Motor neuron (in vitro differentiated cells): ENCODE results near the gene P3H2. TPM values are rescaled to one million over a fixed set of nuclear protein-coding genes. Genes with fewer than 3 reads are reported as not detected.

Source experiments
- ATAC-seq, 8 experiments: fragments of 200-7000 bp; cut with Tn5 transposase; replicated peaks in 6 of 8; 2 replicates each; pipeline ENCODE4 v1.8.0; 2021; ENCODE audit warnings: mild to moderate bottlenecking in 8 of 8, moderate library complexity in 8 of 8
- H3K27ac ChIP-seq, 2 donors: fragments of 250-450 bp; sonication (Bioruptor Pico); 2 replicates each; pipeline ENCODE4 v1.9.0; 2021; ENCODE audit warnings: antibody characterized with exemption in 2 of 2, mild to moderate bottlenecking in 2 of 2, moderate library complexity in 1 of 2
- H3K4me1 ChIP-seq, 2 donors: fragments of 250-450 bp; sonication (Bioruptor Pico); replicated peaks in 1 of 2; 2 replicates each; pipeline ENCODE4 v1.6.1; 2021; ENCODE audit warnings: antibody characterized with exemption in 2 of 2, mild to moderate bottlenecking in 2 of 2, moderate library complexity in 1 of 2
- H3K4me3 ChIP-seq, 5 donors: fragments of 250-450 bp; sonication (Bioruptor Pico); 2 replicates each; pipeline ENCODE4 v1.9.0; 2021; ENCODE audit warnings: antibody characterized with exemption in 5 of 5, mild to moderate bottlenecking in 5 of 5, moderate library complexity in 4 of 5
- WGBS, 10 experiments: fragments of 450-650 bp; shearing (Covaris generic); methylation state at CpG; one replicate each; pipeline ENCODE4 v1.0.0; 2022; 5-methylcytosine and 5-hydroxymethylcytosine counted together
- in situ Hi-C, 9 experiments: fragments of 400-800 bp; cut with MboI; loops; one replicate each; pipeline ENCODE4 v1.15.0; 2021; ENCODE audit warnings: low sequenced_read_pairs in 9 of 9, low pct_unique_long_range_greater_than_20kb in 2 of 9; ENCODE audit not compliant: unreplicated experiment in 9 of 9
- total RNA-seq, 8 experiments: library from RNA; unstranded; fragments of 300-600 nt; gene quantifications; 2 replicates each; pipeline versions ENCODE4 v1.2.3 to v1.2.4, GENCODE V29; 2022

Gene P3H2
- total RNA-seq, 8 experiments from 2014 or later, result 0.76 to 58.2 (median 1.5) TPM; not detected in 1

- in situ Hi-C loops, result no loop called here
- ATAC-seq, result no peak
- 20 to 100% (median 93%) methylated on average over 1 to 6 of the region's 6 CpGs for WGBS, 10 experiments
- Histone ChIP-seq H3K4me3 (no peak overlapping the region), H3K27ac (no peak overlapping the region), H3K4me1 (no peaks in the 10 kb centered on the region)
Measured at GRCh38 chr3:190012784-190013183, 107.9 kb downstream of the P3H2 start.

GRCh38 chr3:190012314-190012782 lies 108.3 kb downstream of the P3H2 start:
- H3K4me3 ChIP-seq, result no peak overlapping the region
- in situ Hi-C loops, result no loop called here
- no peaks in the 10 kb centered on the region for H3K4me1 ChIP-seq
- H3K27ac ChIP-seq, result no peak overlapping the region
- WGBS, 10 experiments, result 12 to 77% (median 44%) methylated on average over 2 to 4 of the region's 4 CpGs
- peak in 1 of 8 experiments; percentile 52 for ATAC-seq

GRCh38 chr3:190010486-190010885 lies 110.2 kb downstream of the P3H2 start:
- in situ Hi-C loops, result no loop called here
- no peak overlapping the region for H3K4me3 ChIP-seq
- H3K27ac ChIP-seq, result no peak overlapping the region
- no peaks in the 10 kb centered on the region for H3K4me1 ChIP-seq
- no peak for ATAC-seq
- 0 to 100% (median 67%) methylated on average over 1 to 2 of the region's 2 CpGs; no CpG with 5 or more reads in 1 of the 10 experiments for WGBS, 10 experiments

GRCh38 chr3:190009614-190010013 lies 111.1 kb downstream of the P3H2 start:
- ATAC-seq, result no peak
- in situ Hi-C loops, result no loop called here
- no peak overlapping the region for H3K27ac ChIP-seq
- no peaks in the 10 kb centered on the region for H3K4me1 ChIP-seq
- WGBS, 10 experiments, result 33 to 86% (median 60%) methylated on average over 1 of the region's 1 CpG; no CpG with 5 or more reads in 6 of the 10 experiments
- no peak overlapping the region for H3K4me3 ChIP-seq

- no peak overlapping the region for H3K27ac ChIP-seq
- no peak overlapping the region for H3K4me3 ChIP-seq
- WGBS, 10 experiments, result 33 to 100% (median 92%) methylated on average over 1 to 2 of the region's 2 CpGs; no CpG with 5 or more reads in 1 of the 10 experiments
- H3K4me1 ChIP-seq, result no peaks in the 10 kb centered on the region
- no peak for ATAC-seq
- in situ Hi-C loops, result no loop called here
Measured at GRCh38 chr3:190008432-190008831, 112.3 kb downstream of the P3H2 start.

GRCh38 chr3:190005343-190006113 lies 115.2 kb downstream of the P3H2 start:
- Histone ChIP-seq H3K4me1 (no peaks in the 10 kb centered on the region), H3K27ac (no peak overlapping the region), H3K4me3 (no peak overlapping the region)
- ATAC-seq, result no peak
- in situ Hi-C loops, result no loop called here
- 62 to 100% (median 86%) methylated on average over 1 to 4 of the region's 4 CpGs; no CpG with 5 or more reads in 1 of the 10 experiments for WGBS, 10 experiments

GRCh38 chr3:190004656-190005055 lies 116.0 kb downstream of the P3H2 start:
- H3K4me1 ChIP-seq, result no peaks in the 10 kb centered on the region
- in situ Hi-C loops, result no loop called here

GRCh38 chr3:190003681-190004123 lies 117.0 kb downstream of the P3H2 start:
- WGBS, 10 experiments, result 0 to 100% (median 80%) methylated on average over 1 to 3 of the region's 3 CpGs; no CpG with 5 or more reads in 1 of the 10 experiments
- H3K4me1 ChIP-seq, result no peaks in the 10 kb centered on the region
- ATAC-seq, result peak in 2 of 8 experiments; percentile 41 to 42
- in situ Hi-C loops, result no loop called here
- H3K27ac ChIP-seq, result no peak overlapping the region
- no peak overlapping the region for H3K4me3 ChIP-seq

More at GRCh38 chr3:190004656-190005055, 116.0 kb downstream of the P3H2 start:
- Histone ChIP-seq H3K4me3 (no peak overlapping the region), H3K27ac (no peak overlapping the region)
- ATAC-seq, result no peak
- 0 to 100% (median 42%) methylated on average over 2 to 5 of the region's 5 CpGs; no CpG with 5 or more reads in 3 of the 10 experiments for WGBS, 10 experiments

- no peaks in the 10 kb centered on the region for H3K4me1 ChIP-seq
- no peak overlapping the region for H3K4me3 ChIP-seq
- no peak for ATAC-seq
- H3K27ac ChIP-seq, result no peak overlapping the region
- in situ Hi-C loops, result no loop called here
- 40 to 92% (median 51%) methylated on average over 2 to 3 of the region's 3 CpGs; no CpG with 5 or more reads in 1 of the 10 experiments for WGBS, 10 experiments
Measured at GRCh38 chr3:190003068-190003467, 117.6 kb downstream of the P3H2 start.

- H3K4me3 ChIP-seq, result no peak overlapping the region
- ATAC-seq, result no peak
- in situ Hi-C loops, result no loop called here
- H3K4me1 ChIP-seq, result no peaks in the 10 kb centered on the region
- 29 to 70% (median 57%) methylated on average over 2 to 3 of the region's 3 CpGs for WGBS, 10 experiments
- no peak overlapping the region for H3K27ac ChIP-seq
Measured at GRCh38 chr3:190001426-190001825, 119.3 kb downstream of the P3H2 start.

- in situ Hi-C loops, result no loop called here
- WGBS, 10 experiments, result 2 to 87% (median 35%) methylated on average over 2 to 5 of the region's 5 CpGs
- no peak overlapping the region for H3K4me3 ChIP-seq
- no peak overlapping the region for H3K27ac ChIP-seq
- H3K4me1 ChIP-seq, result no peaks in the 10 kb centered on the region
- ATAC-seq, result no peak
Measured at GRCh38 chr3:190000861-190001196, 119.9 kb downstream of the P3H2 start.

- H3K27ac ChIP-seq, result no peak overlapping the region
Measured at GRCh38 chr3:190000187-190000860, 120.4 kb downstream of the P3H2 start.

GRCh38 chr3:189999718-190000117 lies 121.0 kb downstream of the P3H2 start:
- Histone ChIP-seq H3K4me3 (no peak overlapping the region), H3K27ac (no peak overlapping the region), H3K4me1 (no peaks in the 10 kb centered on the region)
- in situ Hi-C loops, result loop anchor here in 1 of 9 experiments (25.0 kb wide), 1 partner anchor 188 kb away; no protein-coding TSS in a partner anchor
- 41 to 100% (median 69%) methylated on average over 2 to 4 of the region's 4 CpGs for WGBS, 10 experiments
- no peak for ATAC-seq

More at GRCh38 chr3:190000187-190000860, 120.4 kb downstream of the P3H2 start:
- 38 to 88% (median 67%) methylated on average over 1 to 4 of the region's 4 CpGs for WGBS, 10 experiments
- Histone ChIP-seq H3K4me1 (no peaks in the 10 kb centered on the region), H3K4me3 (no peak overlapping the region)
- in situ Hi-C loops, result no loop called here
- no peak for ATAC-seq
